Subcutaneous adipose tissue (tissue), 4 donors: ENCODE measurements around the gene MTA3. TPM values are rescaled to one million over a fixed set of nuclear protein-coding genes. Genes with fewer than 3 reads are reported as not detected.

Source experiments
- CTCF ChIP-seq: fragments of 450-650 bp; IDR thresholded peaks from one replicate; pipeline ENCODE4 v1.5.1; 2016; ENCODE audit warnings: low read depth, mild to moderate bottlenecking, control low read depth, antibody characterized with exemption, moderate library complexity
- total RNA-seq, 4 donors: library from RNA; depleted of rRNA; stranded (reverse); fragments of >200 nt; gene quantifications; one replicate each; pipeline ENCODE4 v1.1.0, GENCODE V29; 2016

Gene MTA3
- total RNA-seq, 4 donors from 2014 or later = 25.8 to 46.6 (median 27.1) TPM

GRCh38 chr2:42601076-42601475 is 32.6 kb downstream of the MTA3 start:
- no peak for TF ChIP-seq CTCF

- no peak for TF ChIP-seq CTCF
Measured at GRCh38 chr2:42602218-42602875, 33.9 kb downstream of the MTA3 start.

- no peak for TF ChIP-seq CTCF
Measured at GRCh38 chr2:42602876-42603219, 34.4 kb downstream of the MTA3 start.

- TF ChIP-seq CTCF = no peak
Measured at GRCh38 chr2:42607101-42607637, 38.7 kb downstream of the MTA3 start.

GRCh38 chr2:42613281-42614064 is 45.0 kb downstream of the MTA3 start:
- TF ChIP-seq CTCF = no peak

GRCh38 chr2:42614838-42615237 is 46.4 kb downstream of the MTA3 start:
- no peak for TF ChIP-seq CTCF

GRCh38 chr2:42618116-42618515 is 49.7 kb downstream of the MTA3 start:
- no peak for TF ChIP-seq CTCF
